Activated naive CD8-positive, alpha-beta T cell treated with anti-CD3 and anti-CD28 coated beads, Interleukin-2, amount 50 U/mL, for 24 hours (primary cell): ENCODE measurements around the gene MS4A3.
"Not testable (repeated sequence)": the region's sequence is repeated elsewhere in the genome, so short reads cannot be mapped to it uniquely, and the experiment has no call there.

ENCODE experiments used
- ATAC-seq: fragments of 150-1000 bp; cut with Tn5 transposase; one replicate; pipeline ENCODE4 v1.10.0; 2021
- DNase-seq: peaks from one replicate; pipeline ENCODE4 v3.0.0; 2021
- H3K27ac Mint-ChIP-seq: one replicate; pipeline ENCODE4 v1.8.0; 2021; ENCODE audit warnings: mild to moderate bottlenecking, mixed read lengths
- H3K27me3 Mint-ChIP-seq: one replicate; pipeline ENCODE4 v1.8.0; 2021; ENCODE audit warnings: mixed read lengths
- H3K36me3 Mint-ChIP-seq: one replicate; pipeline ENCODE4 v1.8.0; 2021; ENCODE audit warnings: low read depth, mixed read lengths
- H3K4me1 Mint-ChIP-seq: one replicate; pipeline ENCODE4 v1.8.0; 2021; ENCODE audit warnings: mixed read lengths
- H3K4me3 Mint-ChIP-seq: one replicate; pipeline ENCODE4 v1.8.0; 2021; ENCODE audit warnings: mild to moderate bottlenecking, moderate library complexity, mixed read lengths
- H3K9me3 Mint-ChIP-seq: one replicate; pipeline ENCODE4 v1.8.0; 2021; ENCODE audit warnings: mixed read lengths

Gene MS4A3, protein sequence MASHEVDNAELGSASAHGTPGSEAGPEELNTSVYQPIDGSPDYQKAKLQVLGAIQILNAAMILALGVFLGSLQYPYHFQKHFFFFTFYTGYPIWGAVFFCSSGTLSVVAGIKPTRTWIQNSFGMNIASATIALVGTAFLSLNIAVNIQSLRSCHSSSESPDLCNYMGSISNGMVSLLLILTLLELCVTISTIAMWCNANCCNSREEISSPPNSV

DNA sequence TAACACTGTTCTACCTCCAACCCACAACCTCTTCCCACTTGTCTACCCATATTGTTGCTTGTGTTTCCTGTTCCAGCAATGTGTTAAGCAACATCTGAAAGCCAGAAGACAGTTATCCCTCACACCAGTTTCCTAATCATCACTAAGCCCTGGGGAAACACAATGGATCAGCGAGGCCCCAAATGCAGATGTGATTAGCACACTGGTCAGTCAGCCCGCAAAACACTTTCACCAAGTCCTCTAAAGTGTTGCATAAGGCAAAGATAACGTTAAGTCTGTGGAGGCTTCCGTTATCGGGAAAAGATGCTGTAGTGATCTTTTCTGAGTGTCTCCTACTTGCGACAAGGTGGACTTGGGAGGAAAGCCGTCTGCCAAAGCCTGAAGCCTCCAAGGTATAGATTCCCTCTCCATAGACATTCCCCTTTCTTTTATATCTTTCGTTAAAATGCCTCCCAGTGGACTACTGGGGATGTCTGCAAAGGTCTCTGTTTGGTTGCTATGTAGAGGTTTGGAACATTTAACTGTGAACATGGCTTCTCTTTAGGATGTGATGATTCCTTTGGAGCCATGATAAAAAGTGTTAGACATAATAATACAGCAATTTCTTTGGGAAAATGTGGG, at the start of gene MS4A3:
Gene MS4A3, plus strand, starts transcription at position 317 of the 621 bp plus-strand sequence. CDS start 4,496 bp downstream, outside the sequence.
- no peak within 1 kb of the TSS for H3K27ac Mint-ChIP-seq
- ATAC-seq = no peak
- H3K4me1 Mint-ChIP-seq = peaks cover 2% of the 10 kb centered on the region
- H3K36me3 Mint-ChIP-seq = no peaks in the 10 kb centered on the region
- H3K4me3 Mint-ChIP-seq = no peak within 1 kb of the TSS
- peaks cover 6% of the 10 kb centered on the region for H3K27me3 Mint-ChIP-seq
- peaks cover 3% of the 10 kb centered on the region for H3K9me3 Mint-ChIP-seq
- no peak for DNase-seq

DNA sequence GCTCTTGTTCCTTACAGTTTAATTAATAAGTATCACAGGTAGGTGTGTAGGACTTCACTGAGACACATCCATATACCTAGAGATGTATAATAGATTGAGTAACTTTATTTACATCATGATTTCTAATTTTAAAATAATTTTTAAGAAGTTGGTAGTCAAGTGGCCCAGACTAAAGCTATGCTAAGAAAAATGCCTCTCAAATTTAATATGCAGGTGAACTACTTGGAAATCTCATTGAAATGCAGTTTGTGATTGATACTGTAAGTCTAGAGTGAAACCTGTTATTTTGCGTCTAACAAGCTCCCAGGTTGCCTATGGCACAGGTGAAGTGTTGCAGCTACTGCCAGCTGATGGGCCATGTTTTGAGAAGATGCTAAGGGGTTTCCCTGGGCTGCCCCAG, 39.6 kb upstream of the MS4A3 start, which contains the start of gene OOSP4B:
Gene OOSP4B, plus strand, starts transcription at position 301 of the 400 bp plus-strand sequence.
- ATAC-seq (no peak), DNase-seq (no peak)
- no peak within 1 kb of the TSS for H3K27ac Mint-ChIP-seq
- H3K9me3 Mint-ChIP-seq = no peaks in the 10 kb centered on the region
- H3K36me3 Mint-ChIP-seq = no peaks in the 10 kb centered on the region
- H3K27me3 Mint-ChIP-seq = peaks cover 3% of the 10 kb centered on the region
- H3K4me1 Mint-ChIP-seq = no peaks in the 10 kb centered on the region
- H3K4me3 Mint-ChIP-seq = no peak within 1 kb of the TSS

DNA sequence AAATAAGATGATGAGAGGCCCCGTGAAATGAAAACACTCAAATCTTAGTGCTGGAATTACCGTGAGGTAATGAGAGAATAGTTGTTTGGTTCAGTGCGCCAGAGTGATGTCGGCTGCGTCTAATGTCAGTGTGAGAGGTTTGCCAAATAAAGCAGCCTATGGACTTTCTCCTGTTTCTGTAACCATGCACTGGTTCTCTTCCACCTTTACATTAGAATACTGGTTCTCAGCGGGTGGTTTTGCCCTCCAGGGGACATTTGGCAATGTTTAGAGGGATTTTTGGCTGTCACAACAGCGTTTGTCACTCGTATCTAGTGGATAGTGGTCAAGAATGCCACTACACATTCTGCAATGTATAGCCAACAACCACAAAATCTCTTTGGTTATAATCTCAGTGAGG, 38.4 kb upstream of the MS4A3 start:
- Mint-ChIP-seq H3K27me3 (peaks cover 3% of the 10 kb centered on the region), H3K36me3 (no peaks in the 10 kb centered on the region), H3K4me1 (no peaks in the 10 kb centered on the region), H3K4me3 (no peak overlapping the region), H3K27ac (no peak overlapping the region), H3K9me3 (no peaks in the 10 kb centered on the region)
- DNase-seq = no peak
- no peak for ATAC-seq

DNA sequence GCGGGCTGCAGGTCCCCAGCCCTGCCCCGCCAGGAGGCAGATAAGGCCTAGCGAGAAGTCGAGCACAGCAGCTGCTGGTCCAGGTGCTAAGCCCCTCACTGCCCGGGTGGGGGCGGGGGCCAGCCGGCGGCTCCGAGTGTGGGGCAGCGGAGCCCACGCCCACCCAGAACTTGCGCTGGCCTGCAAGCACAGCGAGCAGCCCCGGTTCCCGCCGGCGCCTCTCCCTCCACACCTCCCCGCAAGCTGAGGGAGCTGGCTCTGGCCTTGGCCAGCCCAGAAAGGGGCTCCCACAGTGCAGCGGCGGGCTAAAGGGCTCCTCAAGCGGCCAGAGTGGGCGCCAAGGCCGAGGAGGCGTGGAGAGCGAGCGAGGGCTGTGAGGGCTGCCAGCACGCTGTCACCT, 36.1 kb upstream of the MS4A3 start:
- not testable (repeated sequence) for H3K4me3 Mint-ChIP-seq, H3K4me1 Mint-ChIP-seq, DNase-seq, ATAC-seq, H3K36me3 Mint-ChIP-seq, H3K27me3 Mint-ChIP-seq, H3K27ac Mint-ChIP-seq, H3K9me3 Mint-ChIP-seq

DNA sequence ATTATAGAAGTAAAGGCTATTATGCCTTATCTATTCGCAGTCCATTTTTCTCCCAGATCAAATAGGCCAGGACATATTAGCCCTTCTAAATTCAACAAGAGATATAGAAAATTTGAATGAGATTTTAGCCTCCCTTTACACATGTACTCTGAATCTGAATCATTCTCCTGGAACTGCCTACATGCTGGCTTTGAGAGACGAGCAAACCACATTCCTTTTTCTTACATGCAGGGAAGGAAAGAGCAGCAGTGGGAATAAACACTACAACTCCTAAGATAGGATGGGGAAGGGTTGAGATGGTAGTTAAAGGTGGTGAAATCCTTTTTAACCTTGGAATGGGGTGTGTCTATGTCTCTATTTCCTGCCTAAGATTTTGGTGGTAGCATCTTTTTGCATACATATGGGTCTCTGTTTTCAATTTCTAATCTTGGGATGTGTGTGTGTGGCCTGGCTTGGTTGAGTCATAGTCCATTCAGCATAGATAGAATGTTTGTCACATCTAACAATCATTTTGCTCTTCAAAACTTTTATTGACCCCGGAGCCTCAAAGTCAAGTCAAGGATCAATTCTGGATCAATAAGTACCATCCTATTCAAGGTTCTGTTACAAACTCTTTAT, 27.3 kb upstream of the MS4A3 start:
- Mint-ChIP-seq H3K4me3 (no peak overlapping the region), H3K27ac (no peak overlapping the region), H3K4me1 (no peaks in the 10 kb centered on the region), H3K36me3 (no peaks in the 10 kb centered on the region), H3K9me3 (no peaks in the 10 kb centered on the region), H3K27me3 (no peaks in the 10 kb centered on the region)
- no peak for ATAC-seq
- no peak for DNase-seq

DNA sequence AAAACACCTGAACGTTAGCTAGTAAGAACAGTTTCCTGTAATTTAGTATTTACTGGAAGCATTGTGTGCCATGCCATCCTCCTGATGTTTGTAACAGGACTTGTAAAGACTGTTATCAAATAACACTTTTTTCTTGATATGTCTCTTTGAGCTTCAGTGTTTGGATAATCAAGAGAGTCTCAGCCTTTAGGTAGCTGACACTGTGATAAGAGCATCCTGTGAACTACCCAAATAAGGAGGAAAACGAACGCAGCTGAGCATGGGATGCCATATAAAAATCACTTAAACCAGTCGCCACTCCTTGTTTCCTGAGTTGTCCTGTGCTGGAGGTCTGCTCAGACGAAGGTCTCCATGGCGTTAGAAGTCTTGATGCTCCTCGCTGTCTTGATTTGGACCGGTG, 16.4 kb upstream of the MS4A3 start, which contains the start of gene OOSP2:
Gene OOSP2, plus strand, starts transcription at position 301 of the 400 bp plus-strand sequence. Its CDS starts 51 bp downstream, at position 352.
- ATAC-seq (no peak), DNase-seq (no peak)
- H3K4me3 Mint-ChIP-seq = no peak within 1 kb of the TSS
- no peaks in the 10 kb centered on the region for H3K36me3 Mint-ChIP-seq
- no peaks in the 10 kb centered on the region for H3K4me1 Mint-ChIP-seq
- H3K27me3 Mint-ChIP-seq = peaks cover 3% of the 10 kb centered on the region
- H3K9me3 Mint-ChIP-seq = no peaks in the 10 kb centered on the region
- no peak within 1 kb of the TSS for H3K27ac Mint-ChIP-seq

DNA sequence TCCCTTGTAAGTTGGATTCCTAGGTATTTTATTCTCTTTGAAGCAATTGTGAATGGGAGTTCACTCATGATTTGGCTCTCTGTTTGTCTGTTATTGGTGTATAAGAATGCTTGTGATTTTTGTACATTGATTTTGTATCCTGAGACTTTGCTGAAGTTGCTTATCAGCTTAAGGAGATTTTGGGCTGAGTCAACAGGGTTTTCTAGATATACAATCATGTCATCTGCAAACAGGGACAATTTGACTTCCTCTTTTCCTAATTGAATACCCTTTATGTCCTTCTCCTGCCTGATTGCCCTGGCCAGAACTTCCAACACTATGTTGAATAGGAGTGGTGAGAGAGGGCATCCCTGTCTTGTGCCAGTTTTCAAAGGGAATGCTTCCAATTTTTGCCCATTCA, 6.0 kb upstream of the MS4A3 start:
- not testable (repeated sequence) for H3K4me3 Mint-ChIP-seq, H3K27me3 Mint-ChIP-seq, ATAC-seq, DNase-seq, H3K4me1 Mint-ChIP-seq, H3K36me3 Mint-ChIP-seq, H3K27ac Mint-ChIP-seq, H3K9me3 Mint-ChIP-seq

DNA sequence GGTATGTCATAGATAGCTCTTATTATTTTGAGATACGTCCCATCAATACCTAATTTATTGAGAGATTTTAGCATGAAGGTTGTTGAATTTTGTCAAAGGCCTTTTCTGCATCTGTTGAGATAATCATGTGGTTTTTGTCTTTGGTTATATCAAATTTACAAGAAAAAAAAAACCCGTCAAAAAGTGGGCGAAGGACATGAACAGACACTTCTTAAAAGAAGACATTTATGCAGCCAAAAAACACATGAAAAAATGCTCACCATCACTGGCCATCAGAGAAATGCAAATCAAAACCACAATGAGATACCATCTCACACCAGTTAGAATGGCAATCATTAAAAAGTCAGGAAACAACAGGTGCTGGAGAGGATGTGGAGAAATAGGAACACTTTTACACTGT, 5.6 kb upstream of the MS4A3 start:
- H3K27ac Mint-ChIP-seq, H3K36me3 Mint-ChIP-seq, H3K4me1 Mint-ChIP-seq, ATAC-seq, H3K9me3 Mint-ChIP-seq, H3K4me3 Mint-ChIP-seq, DNase-seq, H3K27me3 Mint-ChIP-seq: not testable (repeated sequence)

DNA sequence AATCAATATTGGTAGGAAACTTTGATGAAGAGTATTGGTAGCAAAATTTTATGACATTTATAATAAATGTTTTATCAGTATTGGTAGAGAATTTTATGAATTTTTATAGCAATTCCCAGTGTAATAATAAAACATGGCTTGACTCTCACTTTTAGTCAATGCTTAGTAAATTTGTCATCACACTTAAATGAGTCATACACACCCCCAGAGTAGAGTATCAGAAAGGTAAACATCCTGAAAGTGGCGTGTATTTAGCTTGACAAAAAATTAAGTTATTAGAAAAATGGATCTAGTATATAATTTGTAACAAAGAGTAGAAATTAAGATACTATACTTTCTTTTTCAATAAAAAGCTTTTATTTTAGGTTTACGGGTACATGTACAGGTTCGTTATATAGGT, 2.6 kb downstream of the MS4A3 start:
- Mint-ChIP-seq H3K9me3 (peaks cover 3% of the 10 kb centered on the region), H3K27me3 (peaks cover 9% of the 10 kb centered on the region), H3K4me1 (peaks cover 2% of the 10 kb centered on the region), H3K36me3 (no peaks in the 10 kb centered on the region), H3K4me3 (no peak overlapping the region), H3K27ac (no peak overlapping the region)
- ATAC-seq = no peak
- no peak for DNase-seq

DNA sequence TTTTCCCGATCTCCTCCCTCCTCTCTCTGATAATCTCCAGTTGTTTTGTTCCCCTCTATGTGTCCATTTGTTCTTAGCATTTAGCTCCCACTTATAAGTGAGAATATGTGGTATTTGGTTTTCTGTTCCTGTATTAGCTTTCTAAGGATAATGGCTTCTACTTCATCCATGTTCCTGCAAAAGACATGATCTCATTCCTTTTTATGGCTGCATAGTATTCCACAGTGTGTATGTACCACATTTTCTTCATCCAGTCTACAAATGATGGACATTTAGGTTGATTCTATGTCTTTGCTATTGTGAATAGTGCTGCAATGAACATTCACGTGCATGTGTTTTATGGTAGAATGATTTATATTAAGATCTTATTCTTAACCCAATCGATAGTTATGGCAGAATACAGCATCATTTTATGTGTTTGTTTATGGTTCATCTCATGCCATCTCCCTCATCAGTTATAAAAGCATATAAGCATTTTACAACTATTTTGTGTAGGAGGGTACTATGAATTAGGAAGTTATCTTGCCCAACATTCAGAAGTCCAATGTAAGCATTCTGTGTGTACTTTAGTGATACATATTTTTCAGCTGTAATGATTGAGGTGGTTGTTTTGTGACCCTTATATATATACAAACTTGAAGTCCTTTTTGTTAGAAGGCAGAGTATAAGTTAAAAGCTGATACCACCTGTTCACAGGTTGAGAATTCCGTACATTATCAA, 3.2 kb downstream of the MS4A3 start:
- H3K27ac Mint-ChIP-seq = no peak overlapping the region
- H3K4me3 Mint-ChIP-seq = no peak overlapping the region
- no peaks in the 10 kb centered on the region for H3K36me3 Mint-ChIP-seq
- ATAC-seq (no peak), DNase-seq (no peak)
- peaks cover 2% of the 10 kb centered on the region for H3K4me1 Mint-ChIP-seq
- H3K9me3 Mint-ChIP-seq = peaks cover 3% of the 10 kb centered on the region
- peaks cover 9% of the 10 kb centered on the region for H3K27me3 Mint-ChIP-seq

DNA sequence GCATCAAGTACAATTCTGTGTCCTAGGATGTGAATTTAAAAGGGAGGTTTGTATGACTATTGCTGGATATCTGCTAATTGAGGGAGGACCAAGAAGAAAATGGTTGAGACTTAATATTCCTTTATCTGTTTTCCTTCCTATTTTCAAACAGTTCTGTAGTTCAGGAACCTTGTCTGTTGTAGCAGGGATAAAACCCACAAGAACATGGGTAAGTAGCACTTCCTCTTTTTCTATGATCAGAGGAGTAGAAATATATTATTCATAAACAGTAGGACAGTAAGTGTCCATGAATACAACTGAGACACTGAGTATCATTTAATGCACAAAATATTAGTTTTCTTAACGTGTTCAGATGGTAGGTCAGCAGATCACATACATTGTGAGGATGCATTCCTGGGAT, 7.6 kb downstream of the MS4A3 start:
- ATAC-seq = no peak
- H3K4me1 Mint-ChIP-seq = peaks cover 2% of the 10 kb centered on the region
- H3K27ac Mint-ChIP-seq = no peak overlapping the region
- DNase-seq = no peak
- peaks cover 5% of the 10 kb centered on the region for H3K27me3 Mint-ChIP-seq
- H3K4me3 Mint-ChIP-seq = no peak overlapping the region
- no peaks in the 10 kb centered on the region for H3K36me3 Mint-ChIP-seq
- no peaks in the 10 kb centered on the region for H3K9me3 Mint-ChIP-seq

DNA sequence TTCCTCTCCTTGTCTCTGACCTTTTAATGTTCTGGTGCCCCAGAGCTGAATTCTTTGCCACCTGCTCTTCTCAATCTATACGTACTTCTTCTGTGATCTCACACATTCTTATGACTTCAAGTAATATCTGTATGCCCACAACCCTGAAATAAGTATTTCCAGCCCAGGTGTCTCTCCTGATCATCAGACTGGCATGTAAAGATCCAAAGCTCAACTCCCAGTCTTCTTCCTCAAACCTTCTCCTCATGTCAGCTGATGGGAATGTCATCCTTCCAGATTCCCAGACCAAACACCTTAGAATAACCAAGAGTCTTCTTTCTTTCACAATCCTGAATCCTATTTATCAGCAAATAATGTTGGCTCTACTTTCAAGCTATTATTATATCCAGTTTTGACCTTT, 9.3 kb downstream of the MS4A3 start:
- Mint-ChIP-seq H3K36me3 (no peaks in the 10 kb centered on the region), H3K27me3 (peaks cover 8% of the 10 kb centered on the region)

DNA sequence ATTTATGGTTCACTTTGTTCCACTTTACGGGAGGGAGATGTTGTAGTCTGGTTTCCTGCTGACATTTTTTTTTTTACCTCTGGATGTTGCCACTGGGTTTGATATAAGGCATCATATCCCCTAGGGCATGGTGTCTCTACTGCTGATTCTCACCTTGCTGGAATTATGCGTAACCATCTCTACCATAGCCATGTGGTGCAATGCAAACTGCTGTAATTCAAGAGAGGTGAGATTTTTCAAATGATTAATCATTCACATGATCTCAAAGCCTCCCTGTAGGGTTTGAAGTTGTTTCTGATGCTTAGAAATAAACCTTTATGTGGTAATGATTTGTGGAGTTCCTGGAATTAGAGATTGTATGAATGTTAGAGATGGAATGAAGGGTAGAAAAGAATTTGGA, 13.0 kb downstream of the MS4A3 start:
- H3K36me3 Mint-ChIP-seq = no peaks in the 10 kb centered on the region

More for the DNA sequence above, 9.3 kb downstream of the MS4A3 start:
- ATAC-seq = no peak
- no peak overlapping the region for H3K4me3 Mint-ChIP-seq
- no peak for DNase-seq
- H3K27ac Mint-ChIP-seq = no peak overlapping the region
- no peaks in the 10 kb centered on the region for H3K9me3 Mint-ChIP-seq
- no peaks in the 10 kb centered on the region for H3K4me1 Mint-ChIP-seq

DNA sequence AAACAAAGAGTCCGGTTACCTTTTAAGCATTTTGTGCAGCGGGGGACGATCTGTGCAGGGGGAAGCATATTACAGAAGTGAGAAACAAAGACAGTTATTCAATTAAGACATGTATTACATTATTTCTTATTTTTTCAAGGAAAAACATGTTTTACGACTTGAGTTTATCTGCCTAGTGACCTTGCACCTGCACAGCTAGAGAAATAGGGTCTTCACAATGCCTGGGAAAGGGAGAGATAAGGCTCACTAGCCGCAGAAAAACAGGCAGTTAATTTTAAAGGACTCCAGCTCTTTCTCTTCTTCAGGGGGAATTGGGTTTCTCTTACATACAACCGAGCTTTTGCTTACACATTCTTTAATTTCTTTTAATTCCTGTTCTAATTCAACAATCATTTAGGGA, 15.2 kb downstream of the MS4A3 start:
- not testable (repeated sequence) for H3K36me3 Mint-ChIP-seq, H3K27ac Mint-ChIP-seq, ATAC-seq, H3K4me3 Mint-ChIP-seq, H3K9me3 Mint-ChIP-seq, H3K4me1 Mint-ChIP-seq, DNase-seq, H3K27me3 Mint-ChIP-seq

More for the DNA sequence above, 13.0 kb downstream of the MS4A3 start:
- no peaks in the 10 kb centered on the region for H3K9me3 Mint-ChIP-seq
- ATAC-seq = no peak
- no peak overlapping the region for H3K27ac Mint-ChIP-seq
- H3K4me3 Mint-ChIP-seq = no peak overlapping the region
- no peak for DNase-seq
- no peaks in the 10 kb centered on the region for H3K4me1 Mint-ChIP-seq
- H3K27me3 Mint-ChIP-seq = peaks cover 5% of the 10 kb centered on the region
